PC-3 (cell line): ENCODE measurements around the gene CSTF2.

Experiments
- EZH2 ChIP-seq: fragments of 300-600 bp; sonication (generic); IDR thresholded peaks from one replicate; pipeline ENCODE4 v1.6.1; 2017; ENCODE audit warnings: antibody characterized with exemption, mild to moderate bottlenecking, low read length; ENCODE audit not compliant: unreplicated experiment
- EZH2phosphoT487 ChIP-seq: fragments of 300-600 bp; sonication (generic); IDR thresholded peaks from 2 replicates; pipeline ENCODE4 v1.6.1; 2018; ENCODE audit warnings: mild to moderate bottlenecking, antibody characterized with exemption, low read length, borderline replicate concordance
- TF ChIP-seq, protein P1 (sequence below): fragments of 300-600 bp; sonication (generic); conservative IDR thresholded peaks from 2 replicates; pipeline ENCODE4 v1.5.1; 2017; ENCODE audit warnings: antibody characterized with exemption, low read depth, mild to moderate bottlenecking, low read length

DNA sequence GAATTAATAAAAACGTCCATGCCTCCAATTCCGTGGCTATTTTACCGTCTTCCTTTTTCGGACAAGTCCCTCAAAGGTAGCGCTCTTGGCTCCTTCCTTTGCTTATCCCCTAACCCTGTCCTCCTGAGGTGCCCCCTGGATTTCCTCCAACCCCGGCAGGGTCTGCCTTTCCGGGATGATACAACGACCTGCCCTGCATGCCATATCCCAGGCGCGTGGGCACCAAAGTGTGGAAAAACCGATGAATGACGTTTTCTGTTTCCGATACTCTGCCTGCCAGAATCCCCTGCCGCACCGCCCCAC lies 706 bp upstream of the CSTF2 start:
- TF ChIP-seq EZH2 (no peak), EZH2phosphoT487 (no peak)
- TF ChIP-seq, protein P1, sequence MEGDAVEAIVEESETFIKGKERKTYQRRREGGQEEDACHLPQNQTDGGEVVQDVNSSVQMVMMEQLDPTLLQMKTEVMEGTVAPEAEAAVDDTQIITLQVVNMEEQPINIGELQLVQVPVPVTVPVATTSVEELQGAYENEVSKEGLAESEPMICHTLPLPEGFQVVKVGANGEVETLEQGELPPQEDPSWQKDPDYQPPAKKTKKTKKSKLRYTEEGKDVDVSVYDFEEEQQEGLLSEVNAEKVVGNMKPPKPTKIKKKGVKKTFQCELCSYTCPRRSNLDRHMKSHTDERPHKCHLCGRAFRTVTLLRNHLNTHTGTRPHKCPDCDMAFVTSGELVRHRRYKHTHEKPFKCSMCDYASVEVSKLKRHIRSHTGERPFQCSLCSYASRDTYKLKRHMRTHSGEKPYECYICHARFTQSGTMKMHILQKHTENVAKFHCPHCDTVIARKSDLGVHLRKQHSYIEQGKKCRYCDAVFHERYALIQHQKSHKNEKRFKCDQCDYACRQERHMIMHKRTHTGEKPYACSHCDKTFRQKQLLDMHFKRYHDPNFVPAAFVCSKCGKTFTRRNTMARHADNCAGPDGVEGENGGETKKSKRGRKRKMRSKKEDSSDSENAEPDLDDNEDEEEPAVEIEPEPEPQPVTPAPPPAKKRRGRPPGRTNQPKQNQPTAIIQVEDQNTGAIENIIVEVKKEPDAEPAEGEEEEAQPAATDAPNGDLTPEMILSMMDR: no peak
